ENCODE results near the gene SOD2. TPM values are rescaled to one million over a fixed set of nuclear protein-coding genes. Genes with fewer than 3 reads are reported as not detected.
"Not testable (repeated sequence)": the region's sequence is repeated elsewhere in the genome, so short reads cannot be mapped to it uniquely, and the experiment has no call there.

SOD2 gene
- total RNA-seq, 1 experiment from 2014 or later, result 108 TPM

- in situ Hi-C loops (cut with HindIII; ENCODE audit: low pct_unique_long_range_greater_than_20kb, low sequenced_read_pairs), result not testable (repeated sequence)
These were observed 2.9 kb downstream of the SOD2 start for GRCh38 chr6:159690135-159690534.

GRCh38 chr6:159689001-159689400 is 4.0 kb downstream of the SOD2 start:
- no peak for DNase-seq (ENCODE audit: low read depth, low spot score)
- in situ Hi-C loops (cut with HindIII; ENCODE audit: low pct_unique_long_range_greater_than_20kb, low sequenced_read_pairs), result no loop called here

More at GRCh38 chr6:159690135-159690534, 2.9 kb downstream of the SOD2 start:
- not testable (repeated sequence) for DNase-seq (ENCODE audit: low read depth, low spot score)

GRCh38 chr6:159688266-159688905 is 4.7 kb downstream of the SOD2 start:
- DNase-seq (ENCODE audit: low read depth, low spot score), result no peak
- in situ Hi-C loops (cut with HindIII; ENCODE audit: low pct_unique_long_range_greater_than_20kb, low sequenced_read_pairs), result no loop called here

- DNase-seq (ENCODE audit: low read depth, low spot score), result peak; percentile 21
- in situ Hi-C loops (cut with HindIII; ENCODE audit: low pct_unique_long_range_greater_than_20kb, low sequenced_read_pairs), result no loop called here
These were observed 5.7 kb downstream of the SOD2 start for GRCh38 chr6:159687341-159687740.

- in situ Hi-C loops (cut with HindIII; ENCODE audit: low pct_unique_long_range_greater_than_20kb, low sequenced_read_pairs), result no loop called here
These were observed 6.3 kb downstream of the SOD2 start for GRCh38 chr6:159686703-159687102.

GRCh38 chr6:159686040-159686439 is 7.0 kb downstream of the SOD2 start:
- DNase-seq (ENCODE audit: low read depth, low spot score), result no peak
- in situ Hi-C loops (cut with HindIII; ENCODE audit: low pct_unique_long_range_greater_than_20kb, low sequenced_read_pairs), result no loop called here

More at GRCh38 chr6:159686703-159687102, 6.3 kb downstream of the SOD2 start:
- no peak for DNase-seq (ENCODE audit: low read depth, low spot score)

GRCh38 chr6:159684013-159684304 is 9.1 kb downstream of the SOD2 start:
- no peak for DNase-seq (ENCODE audit: low read depth, low spot score)
- in situ Hi-C loops (cut with HindIII; ENCODE audit: low pct_unique_long_range_greater_than_20kb, low sequenced_read_pairs), result no loop called here

- DNase-seq (ENCODE audit: low read depth, low spot score), result no peak
- in situ Hi-C loops (cut with HindIII; ENCODE audit: low pct_unique_long_range_greater_than_20kb, low sequenced_read_pairs), result no loop called here
These were observed 10.2 kb downstream of the SOD2 start for GRCh38 chr6:159682810-159683209.

GRCh38 chr6:159682295-159682694 is 10.7 kb downstream of the SOD2 start:
- DNase-seq (ENCODE audit: low read depth, low spot score), result no peak
- in situ Hi-C loops (cut with HindIII; ENCODE audit: low pct_unique_long_range_greater_than_20kb, low sequenced_read_pairs), result no loop called here

GRCh38 chr6:159681191-159681880 is 11.7 kb downstream of the SOD2 start:
- in situ Hi-C loops (cut with HindIII; ENCODE audit: low pct_unique_long_range_greater_than_20kb, low sequenced_read_pairs), result no loop called here
- no peak for DNase-seq (ENCODE audit: low read depth, low spot score)

- in situ Hi-C loops (cut with HindIII; ENCODE audit: low pct_unique_long_range_greater_than_20kb, low sequenced_read_pairs), result no loop called here
These were observed 12.9 kb downstream of the SOD2 start for GRCh38 chr6:159680104-159680503.

GRCh38 chr6:159679091-159680077 is 13.7 kb downstream of the SOD2 start:
- in situ Hi-C loops (cut with HindIII; ENCODE audit: low pct_unique_long_range_greater_than_20kb, low sequenced_read_pairs), result no loop called here
- no peak for DNase-seq (ENCODE audit: low read depth, low spot score)

More at GRCh38 chr6:159680104-159680503, 12.9 kb downstream of the SOD2 start:
- no peak for DNase-seq (ENCODE audit: low read depth, low spot score)

GRCh38 chr6:159678574-159678973 is 14.5 kb downstream of the SOD2 start:
- DNase-seq (ENCODE audit: low read depth, low spot score), result no peak
- in situ Hi-C loops (cut with HindIII; ENCODE audit: low pct_unique_long_range_greater_than_20kb, low sequenced_read_pairs), result no loop called here

- DNase-seq (ENCODE audit: low read depth, low spot score), result no peak
- in situ Hi-C loops (cut with HindIII; ENCODE audit: low pct_unique_long_range_greater_than_20kb, low sequenced_read_pairs), result no loop called here
These were observed 15.4 kb downstream of the SOD2 start for GRCh38 chr6:159677506-159678165.

- in situ Hi-C loops (cut with HindIII; ENCODE audit: low pct_unique_long_range_greater_than_20kb, low sequenced_read_pairs), result no loop called here
- DNase-seq (ENCODE audit: low read depth, low spot score), result no peak
These were observed 16.0 kb downstream of the SOD2 start for GRCh38 chr6:159676890-159677505.

- DNase-seq (ENCODE audit: low read depth, low spot score); in situ Hi-C loops (cut with HindIII; ENCODE audit: low pct_unique_long_range_greater_than_20kb, low sequenced_read_pairs): not testable (repeated sequence)
These were observed 16.8 kb downstream of the SOD2 start for GRCh38 chr6:159676236-159676635.

- no peak for DNase-seq (ENCODE audit: low read depth, low spot score)
- in situ Hi-C loops (cut with HindIII; ENCODE audit: low pct_unique_long_range_greater_than_20kb, low sequenced_read_pairs), result no loop called here
These were observed 27.0 kb downstream of the SOD2 start for GRCh38 chr6:159665868-159666635.
